ENCODE results near the gene OR2Z1.

DNA sequence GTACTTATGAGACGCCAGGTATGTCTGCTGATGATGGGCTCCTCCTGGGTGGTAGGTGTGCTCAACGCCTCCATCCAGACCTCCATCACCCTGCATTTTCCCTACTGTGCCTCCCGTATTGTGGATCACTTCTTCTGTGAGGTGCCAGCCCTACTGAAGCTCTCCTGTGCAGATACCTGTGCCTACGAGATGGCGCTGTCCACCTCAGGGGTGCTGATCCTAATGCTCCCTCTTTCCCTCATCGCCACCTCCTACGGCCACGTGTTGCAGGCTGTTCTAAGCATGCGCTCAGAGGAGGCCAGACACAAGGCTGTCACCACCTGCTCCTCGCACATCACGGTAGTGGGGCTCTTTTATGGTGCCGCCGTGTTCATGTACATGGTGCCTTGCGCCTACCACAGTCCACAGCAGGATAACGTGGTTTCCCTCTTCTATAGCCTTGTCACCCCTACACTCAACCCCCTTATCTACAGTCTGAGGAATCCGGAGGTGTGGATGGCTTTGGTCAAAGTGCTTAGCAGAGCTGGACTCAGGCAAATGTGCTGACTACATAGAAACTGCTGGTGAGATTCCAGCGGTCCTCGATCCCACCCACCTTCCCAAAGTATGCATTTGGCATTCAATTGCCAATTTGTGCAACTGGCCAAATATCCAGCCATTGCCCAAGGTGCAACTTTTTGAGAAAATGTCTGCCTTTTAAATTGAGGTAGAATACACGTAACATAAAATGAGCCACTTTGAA is 10.2 kb downstream of the OR2Z1 start:
- TF ChIP-seq BHLHE40 (IDR thresholded peaks at IDR 0.05; ENCODE audit: low read depth, low read length) (no peak), RCOR1 (IDR thresholded peaks at IDR 0.05; ENCODE audit: insufficient replicate concordance, low read length) (no peak), SMC3 (IDR thresholded peaks at IDR 0.05; ENCODE audit: low read depth, low read length) (no peak), CEBPB (IDR thresholded peaks at IDR 0.05; ENCODE audit: low read depth, low read length) (no peak), POLR2A (IDR thresholded peaks at IDR 0.05; ENCODE audit: low read depth, low read length) (no peak)
- TF ChIP-seq, protein P1, sequence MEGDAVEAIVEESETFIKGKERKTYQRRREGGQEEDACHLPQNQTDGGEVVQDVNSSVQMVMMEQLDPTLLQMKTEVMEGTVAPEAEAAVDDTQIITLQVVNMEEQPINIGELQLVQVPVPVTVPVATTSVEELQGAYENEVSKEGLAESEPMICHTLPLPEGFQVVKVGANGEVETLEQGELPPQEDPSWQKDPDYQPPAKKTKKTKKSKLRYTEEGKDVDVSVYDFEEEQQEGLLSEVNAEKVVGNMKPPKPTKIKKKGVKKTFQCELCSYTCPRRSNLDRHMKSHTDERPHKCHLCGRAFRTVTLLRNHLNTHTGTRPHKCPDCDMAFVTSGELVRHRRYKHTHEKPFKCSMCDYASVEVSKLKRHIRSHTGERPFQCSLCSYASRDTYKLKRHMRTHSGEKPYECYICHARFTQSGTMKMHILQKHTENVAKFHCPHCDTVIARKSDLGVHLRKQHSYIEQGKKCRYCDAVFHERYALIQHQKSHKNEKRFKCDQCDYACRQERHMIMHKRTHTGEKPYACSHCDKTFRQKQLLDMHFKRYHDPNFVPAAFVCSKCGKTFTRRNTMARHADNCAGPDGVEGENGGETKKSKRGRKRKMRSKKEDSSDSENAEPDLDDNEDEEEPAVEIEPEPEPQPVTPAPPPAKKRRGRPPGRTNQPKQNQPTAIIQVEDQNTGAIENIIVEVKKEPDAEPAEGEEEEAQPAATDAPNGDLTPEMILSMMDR (conservative IDR thresholded peaks at IDR 0.05; ENCODE audit: low read depth, low read length), result no peak

All from IMR-90 (cell line).